ENCODE measurements around the gene YIF1B. TPM values are rescaled to one million over a fixed set of nuclear protein-coding genes. Genes with fewer than 3 reads are reported as not detected.

YIF1B gene
- total and polyA plus RNA-seq, 2 donors (not counting 3 experiments of a cell fraction or from before 2014, with no cell fraction given), result 85.8 to 249 TPM

GRCh38 chr19:38289955-38290354, 25.8 kb downstream of the YIF1B start:
- Histone ChIP-seq H3K27me3 (ENCODE audit: control insufficient read depth in 2 of 2, insufficient read depth in 2 of 2, low read length in 2 of 2) (no peaks in the 10 kb centered on the region), H4K20me1 (replicated peaks; ENCODE audit: control insufficient read depth, extremely low read depth, insufficient read depth, low read length) (no peaks in the 10 kb centered on the region), H3K4me1 (ENCODE audit: control insufficient read depth, extremely low read depth, insufficient read depth, low read length) (no peaks in the 10 kb centered on the region), H3K27ac (ENCODE audit: insufficient read depth, low read depth, low read length) (no peak overlapping the region), H3K79me2 (ENCODE audit: control insufficient read depth, insufficient read depth, low read length) (no peaks in the 10 kb centered on the region), H3K9me3 (replicated peaks; ENCODE audit: control insufficient read depth, insufficient read depth, low read length) (no peaks in the 10 kb centered on the region), H3K9me1 (replicated peaks; ENCODE audit: control insufficient read depth, extremely low read depth, insufficient read depth, low read length) (no peaks in the 10 kb centered on the region), H3K36me3 (ENCODE audit: control insufficient read depth in 2 of 2, extremely low read depth in 1 of 2, insufficient read depth in 2 of 2, low read length in 2 of 2) (no peaks in the 10 kb centered on the region), H3K4me2 (ENCODE audit: insufficient read depth, low read length) (no peak overlapping the region), H3K9ac (replicated peaks; ENCODE audit: extremely low read depth, insufficient read depth, low read length) (no peak overlapping the region), H2AFZ (ENCODE audit: low read depth, low read length) (no peak overlapping the region), H3K4me3 (replicated peaks in 1 of 3; ENCODE audit: insufficient read depth in 1 of 3, low read depth in 1 of 3, low read length in 3 of 3) (no peak overlapping the region)
- CTCF ChIA-PET, result interaction anchor here (1.2 to 2.0 kb wide), 3 partner anchors 13 to 54 kb away, joined by 4 to 7 read pairs (median 4); no protein-coding TSS in a partner anchor
- intact Hi-C loops (cut with micrococcal nuclease) (no loop called here), dilution Hi-C loops (cut with MboI; ENCODE audit: extremely low pct_ligation_motif_present, low sequenced_read_pairs) (no loop called here)
- POLR2A ChIA-PET, result no interaction called here
- BruUV-seq (replicated peaks), result no TSS peak
- no peak for TF ChIP-seq MAX (IDR thresholded peaks at IDR 0.05; ENCODE audit: insufficient read depth, insufficient read length)
- no peak for TF ChIP-seq CTCF (IDR thresholded peaks at IDR 0.05; ENCODE audit: extremely low read depth in 1 of 2, insufficient read depth in 1 of 2, low read depth in 1 of 2, low read length in 2 of 2)
- TF ChIP-seq POLR2A (IDR thresholded peaks at IDR 0.05; ENCODE audit: low read depth, low read length), result no peak
- TF ChIP-seq JUN (IDR thresholded peaks at IDR 0.05; ENCODE audit: borderline replicate concordance, insufficient read depth, insufficient read length, low read depth), result no peak
- no peak for DNase-seq (ENCODE audit: low read depth, low spot score)
- FAIRE-seq, result no peak

- no peaks in the 10 kb centered on the region for H3K27me3 ChIP-seq (ENCODE audit: control insufficient read depth in 2 of 2, insufficient read depth in 2 of 2, low read length in 2 of 2)
- TF ChIP-seq FOS (IDR thresholded peaks at IDR 0.05; ENCODE audit: borderline replicate concordance, insufficient read depth, low read length) (no peak), JUN (IDR thresholded peaks at IDR 0.05; ENCODE audit: borderline replicate concordance, insufficient read depth, insufficient read length, low read depth) (no peak), CTCF (IDR thresholded peaks at IDR 0.05; ENCODE audit: extremely low read depth in 1 of 2, insufficient read depth in 1 of 2, low read depth in 1 of 2, low read length in 2 of 2) (no peak), POLR2AphosphoS5 (IDR thresholded peaks at IDR 0.05; ENCODE audit: insufficient read depth, low read depth, low read length) (no peak), GATA2 (IDR thresholded peaks at IDR 0.05; ENCODE audit: insufficient read depth, insufficient read length, low read depth, low read length) (no peak), MYC (IDR thresholded peaks at IDR 0.05; ENCODE audit: low read depth, low read length) (no peak), EZH2 (IDR thresholded peaks at IDR 0.05; ENCODE audit: borderline replicate concordance, low read depth, low read length, severe bottlenecking) (no peak), POLR2A (IDR thresholded peaks at IDR 0.05; ENCODE audit: low read depth, low read length) (no peak), MAX (IDR thresholded peaks at IDR 0.05; ENCODE audit: insufficient read depth, insufficient read length) (no peak)
- H3K27ac ChIP-seq (ENCODE audit: insufficient read depth, low read depth, low read length), result no peak overlapping the region
- no peak overlapping the region for H2AFZ ChIP-seq (ENCODE audit: low read depth, low read length)
- FAIRE-seq, result no peak
- no peak overlapping the region for H3K4me3 ChIP-seq (replicated peaks in 1 of 3; ENCODE audit: insufficient read depth in 1 of 3, low read depth in 1 of 3, low read length in 3 of 3)
- no TSS peak for BruUV-seq (replicated peaks)
- intact Hi-C loops (cut with micrococcal nuclease), result no loop called here
- H3K9me3 ChIP-seq (replicated peaks; ENCODE audit: control insufficient read depth, insufficient read depth, low read length), result no peaks in the 10 kb centered on the region
- H3K4me2 ChIP-seq (ENCODE audit: insufficient read depth, low read length), result no peak overlapping the region
- no peaks in the 10 kb centered on the region for H3K36me3 ChIP-seq (ENCODE audit: control insufficient read depth in 2 of 2, extremely low read depth in 1 of 2, insufficient read depth in 2 of 2, low read length in 2 of 2)
- no peaks in the 10 kb centered on the region for H3K9me1 ChIP-seq (replicated peaks; ENCODE audit: control insufficient read depth, extremely low read depth, insufficient read depth, low read length)
- ChIA-PET POLR2A (interaction anchor here (0.5 kb wide), 1 partner anchor 65 kb away, joined by 5 read pairs; no protein-coding TSS in a partner anchor), CTCF (no interaction called here)
- peaks cover 3% of the 10 kb centered on the region for H3K4me1 ChIP-seq (ENCODE audit: control insufficient read depth, extremely low read depth, insufficient read depth, low read length)
- dilution Hi-C loops (cut with MboI; ENCODE audit: extremely low pct_ligation_motif_present, low sequenced_read_pairs), result no loop called here
- DNase-seq (ENCODE audit: low read depth, low spot score), result no peak
- H3K79me2 ChIP-seq (ENCODE audit: control insufficient read depth, insufficient read depth, low read length), result no peaks in the 10 kb centered on the region
- no peak overlapping the region for H3K9ac ChIP-seq (replicated peaks; ENCODE audit: extremely low read depth, insufficient read depth, low read length)
- H4K20me1 ChIP-seq (replicated peaks; ENCODE audit: control insufficient read depth, extremely low read depth, insufficient read depth, low read length), result no peaks in the 10 kb centered on the region
These were observed 27.5 kb downstream of the YIF1B start for GRCh38 chr19:38288123-38288855.
